A549 (cell line): Measurements from ENCODE around the gene UBE2A.

ENCODE experiments used
- MAZ ChIP-seq: fragments of 150-350 bp; IDR thresholded peaks from 2 replicates; pipeline ENCODE4 v1.6.1; 2014; ENCODE audit warnings: antibody characterized with exemption, low read depth, low read length, borderline replicate concordance
- RFX5 ChIP-seq: fragments of 450-650 bp; IDR thresholded peaks from 2 replicates; pipeline ENCODE4 v1.7.1; 2014; ENCODE audit warnings: antibody characterized with exemption, mild to moderate bottlenecking, moderate library complexity

- TF ChIP-seq MAZ (no peak), RFX5 (no peak)
These were observed 21.9 kb upstream of the UBE2A start for GRCh38 chrX:119552508-119552907.
